Right lobe of liver (tissue), 4 donors: ENCODE data around the gene IFNL4.

Experiments
- CTCF ChIP-seq, 4 donors: fragments of 200-600 bp in 3 of 4; fragments of 450-650 bp in 1 of 4; IDR thresholded peaks; one replicate each; pipeline versions ENCODE4 v1.5.1 to v1.8.0; 2016 to 2022; ENCODE audit warnings: antibody characterized with exemption in 4 of 4, mild to moderate bottlenecking in 2 of 4
- POLR2A ChIP-seq: fragments of 450-650 bp; IDR thresholded peaks from one replicate; pipeline ENCODE4 v1.6.1; 2017; ENCODE audit warnings: antibody characterized with exemption, mild to moderate bottlenecking
- donor health status: DM: no; HTN: no; CAD: no.
- donor health status: DM: no; HTN: no; CAD: no.
- donor health status: DM: no; HTN: yes; CAD: no.

DNA sequence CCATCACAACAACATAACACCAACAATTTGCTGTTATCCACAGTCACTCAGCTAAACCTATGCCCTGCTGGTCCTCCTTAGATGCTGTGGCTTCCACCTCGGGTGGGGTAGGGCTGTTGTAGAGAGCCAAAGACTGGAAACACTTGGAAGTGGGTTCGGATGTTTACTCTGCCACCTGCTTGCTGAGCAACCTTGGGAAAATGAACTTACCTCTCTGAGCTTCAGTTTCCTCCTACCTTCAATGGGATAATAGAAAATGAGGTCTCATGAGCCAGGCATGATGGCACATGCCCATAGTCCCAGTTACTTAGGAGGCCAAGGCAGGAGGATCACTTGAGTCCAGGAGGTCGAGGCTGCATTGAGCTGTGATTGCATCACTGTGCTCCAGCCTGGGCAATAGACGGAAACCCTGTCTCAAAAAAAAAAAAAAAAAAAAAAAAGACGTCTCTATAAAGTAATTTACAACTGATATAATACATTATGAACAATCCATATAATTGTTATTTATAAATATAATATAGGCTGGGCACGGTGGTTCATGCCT, 41.3 kb downstream of the IFNL4 start:
- TF ChIP-seq CTCF (IDR thresholded peaks at IDR 0.05) (no peak), POLR2A (no peak)
